HEK293 (cell line): ENCODE results near the gene ZNF367.
A peak's percentile ranks its signal among the peaks of the same experiment; 100 is the strongest.

Experiments
- CTCF ChIA-PET: fragments of 350-600 bp; formaldehyde crosslinking; extraction: SDS; loops from one replicate; lab custom pipeline; 2021; ENCODE audit warnings: antibody characterized with exemption; lab: Yijun Ruan, JAX
- POLR2A ChIA-PET: fragments of 300-600 bp; formaldehyde crosslinking; extraction: SDS; loops from one replicate; lab custom pipeline; 2020; ENCODE audit warnings: antibody characterized with exemption, inconsistent platforms; lab: Yijun Ruan, JAX
- H3K27ac ChIP-seq: fragments of 200-500 bp; sonication (Bioruptor generic); 2 replicates; pipeline ENCODE4 v1.5.1; 2014; ENCODE audit warnings: low read depth, low read length, control low read depth, inconsistent platforms; ENCODE audit errors: extremely low read depth
- H3K36me3 ChIP-seq, 2 experiments: fragments of 200-500 bp in 1 of 2; sonication (Bioruptor generic) in 1 of 2; 1 replicate in 1 of 2; 2 replicates in 1 of 2; pipeline ENCODE4 v1.5.1; 2014 to 2017; ENCODE audit warnings: inconsistent platforms in 2 of 2, low read length in 2 of 2; ENCODE audit not compliant: control insufficient read depth in 2 of 2, insufficient read depth in 1 of 2
- H3K4me1 ChIP-seq: fragments of 200-500 bp; sonication (Bioruptor generic); 2 replicates; pipeline ENCODE4 v1.5.1; 2014; ENCODE audit warnings: mild to moderate bottlenecking, low read length, inconsistent platforms; ENCODE audit not compliant: control insufficient read depth, insufficient read depth
- H3K4me3 ChIP-seq: 2 replicates; pipeline ENCODE4 v1.5.1; 2011; ENCODE audit warnings: low read depth, mild to moderate bottlenecking, control low read depth, low read length, moderate library complexity
- H3K9me3 ChIP-seq: fragments of 200-500 bp; sonication (Bioruptor generic); 2 replicates; pipeline ENCODE4 v1.5.1; 2014; ENCODE audit warnings: low read depth, low read length, inconsistent platforms; ENCODE audit not compliant: control insufficient read depth, insufficient read depth
- KLF9 ChIP-seq: fragments of 450-650 bp; formaldehyde crosslinking; IDR thresholded peaks from 2 replicates; pipeline ENCODE4 v1.5.1; 2016; ENCODE audit warnings: missing biosample characterization, missing genetic modification characterization, low read depth
- PRDM2 ChIP-seq: fragments of 450-650 bp; formaldehyde crosslinking; IDR thresholded peaks from 2 replicates; pipeline ENCODE4 v1.5.1; 2016; ENCODE audit warnings: missing biosample characterization, missing genetic modification characterization, borderline replicate concordance
- SETDB1 ChIP-seq: IDR thresholded peaks from one replicate; pipeline ENCODE4 v1.6.1; 2017; ENCODE audit warnings: mild to moderate bottlenecking, low read length, moderate library complexity, mixed read lengths; ENCODE audit not compliant: insufficient read length
- ZBTB11 ChIP-seq: fragments of 450-650 bp; formaldehyde crosslinking; conservative IDR thresholded peaks from 2 replicates; pipeline ENCODE4 v1.5.1; 2016; ENCODE audit warnings: low read depth, missing biosample characterization, missing genetic modification characterization
- ZBTB17 ChIP-seq: fragments of 450-650 bp; formaldehyde crosslinking; IDR thresholded peaks from 2 replicates; pipeline ENCODE4 v1.5.1; 2016; ENCODE audit warnings: missing biosample characterization, missing genetic modification characterization
- ZBTB8A ChIP-seq: fragments of 450-650 bp; formaldehyde crosslinking; IDR thresholded peaks from 2 replicates; pipeline ENCODE4 v1.5.1; 2016; ENCODE audit warnings: missing biosample characterization, missing genetic modification characterization
- ZNF10 ChIP-seq: fragments of 450-650 bp; formaldehyde crosslinking; IDR thresholded peaks from 2 replicates; pipeline ENCODE4 v1.5.1; 2017; ENCODE audit warnings: missing biosample characterization, missing genetic modification characterization
- ZNF146 ChIP-seq: fragments of 450-650 bp; formaldehyde crosslinking; IDR thresholded peaks from 2 replicates; pipeline ENCODE4 v1.5.1; 2016; ENCODE audit warnings: missing biosample characterization, missing genetic modification characterization
- ZNF18 ChIP-seq: fragments of 450-650 bp; formaldehyde crosslinking; IDR thresholded peaks from 2 replicates; pipeline ENCODE4 v1.5.1; 2016; ENCODE audit warnings: missing biosample characterization, missing genetic modification characterization
- ZNF239 ChIP-seq: fragments of 450-650 bp; formaldehyde crosslinking; IDR thresholded peaks from 2 replicates; pipeline ENCODE4 v1.5.1; 2016; ENCODE audit warnings: missing biosample characterization, missing genetic modification characterization
- ZNF24 ChIP-seq: fragments of 450-650 bp; formaldehyde crosslinking; IDR thresholded peaks from 2 replicates; pipeline ENCODE4 v1.5.1; 2016; ENCODE audit warnings: missing biosample characterization, missing genetic modification characterization
- ZNF354C ChIP-seq: fragments of 450-650 bp; formaldehyde crosslinking; IDR thresholded peaks from 2 replicates; pipeline ENCODE4 v1.5.1; 2016; ENCODE audit warnings: missing biosample characterization, missing genetic modification characterization, low read depth, borderline replicate concordance
- ZNF37A ChIP-seq: fragments of 450-650 bp; IDR thresholded peaks from 2 replicates; pipeline ENCODE4 v1.5.1; 2018; ENCODE audit warnings: missing biosample characterization, missing genetic modification characterization
- ZNF530 ChIP-seq: fragments of 450-650 bp; formaldehyde crosslinking; IDR thresholded peaks from 2 replicates; pipeline ENCODE4 v1.5.1; 2016; ENCODE audit warnings: low read depth, missing biosample characterization, missing genetic modification characterization
- ZNF623 ChIP-seq: fragments of 450-650 bp; formaldehyde crosslinking; IDR thresholded peaks from 2 replicates; pipeline ENCODE4 v1.5.1; 2016; ENCODE audit warnings: missing biosample characterization, missing genetic modification characterization
- ZNF654 ChIP-seq: fragments of 450-650 bp; formaldehyde crosslinking; IDR thresholded peaks from 2 replicates; pipeline ENCODE4 v1.5.1; 2016; ENCODE audit warnings: low read depth, missing biosample characterization, missing genetic modification characterization
- ZNF791 ChIP-seq: fragments of 450-650 bp; formaldehyde crosslinking; IDR thresholded peaks from 2 replicates; pipeline ENCODE4 v1.5.1; 2016; ENCODE audit warnings: missing biosample characterization, missing genetic modification characterization

The ZNF367 gene

GRCh38 chr9:96441798-96442445 is 23.8 kb upstream of the ZNF367 start:
- TF ChIP-seq ZNF146 (no peak), ZNF24 (tag by site-specific recombination) (no peak), ZNF354C (tag by site-specific recombination) (no peak), ZNF37A (no peak), ZBTB11 (tag by site-specific recombination) (no peak), ZBTB17 (tag by site-specific recombination) (no peak), ZNF10 (tag by site-specific recombination) (no peak), KLF9 (tag by site-specific recombination) (no peak), ZNF791 (no peak), ZNF654 (tag by site-specific recombination) (peak; percentile 66), ZNF239 (tag by site-specific recombination) (no peak), ZNF623 (tag by site-specific recombination) (no peak), ZNF530 (tag by site-specific recombination) (no peak), PRDM2 (tag by site-specific recombination) (no peak), ZBTB8A (tag by site-specific recombination) (no peak), ZNF18 (tag by site-specific recombination) (no peak), SETDB1 (peak; percentile 37)
- TF ChIP-seq, all 188 proteins: peak for 2
- Histone ChIP-seq H3K4me3 (no peak overlapping the region), H3K27ac (no peak overlapping the region), H3K36me3 (no peaks in the 10 kb centered on the region), H3K9me3 (no peaks in the 10 kb centered on the region), H3K4me1 (no peaks in the 10 kb centered on the region)
- ChIA-PET POLR2A (no interaction called here), CTCF (interaction anchor here (0.6 to 2.4 kb wide), 20 partner anchors 8 to 236 kb away, joined by 3 to 18 read pairs (median 4); partner anchors contain the start of gene HABP4)
